ENCODE data around the gene SGF29. TPM values are rescaled to one million over a fixed set of nuclear protein-coding genes. Genes with fewer than 3 reads are reported as not detected.
A peak's percentile ranks its signal among the peaks of the same experiment; 100 is the strongest.

Gene SGF29
- total and polyA plus RNA-seq, 2 of the 8 experiments (the other 6 are each of a cell fraction or from before 2014, with no cell fraction given): 3.1 to 22.7 TPM

- CTCF ChIA-PET (ENCODE audit: partially characterized antibody): interaction anchor here (0.9 to 2.0 kb wide), 5 partner anchors 10 to 405 kb away, joined by 3 to 5 read pairs (median 3); no protein-coding TSS in a partner anchor
- H3K4me2 ChIP-seq (ENCODE audit: insufficient read depth in 1 of 2, low read depth in 2 of 2, low read length in 2 of 2): no peak overlapping the region
- WGBS, 2 experiments (ENCODE audit: extremely low coverage in 1 of 2, insufficient coverage in 1 of 2, insufficient read length in 1 of 2, insufficient replicate concordance in 2 of 2, low coverage in 1 of 2, low lambda C conversion rate in 2 of 2, missing lambda C conversion rate in 1 of 2): 76% methylated on average over 15 of the region's 15 CpGs; no CpG with 5 or more reads in 1 of the 2 experiments
Observed at GRCh38 chr16:28572696-28573510, 19.2 kb downstream of the SGF29 start.

More at GRCh38 chr16:28572696-28573510, 19.2 kb downstream of the SGF29 start:
- Histone ChIP-seq H2BK15ac (ENCODE audit: low read length) (0 out of 2 replicates have a peak overlapping the region, but pooled peaks have one; percentile 29), H2BK5ac (ENCODE audit: low read depth, low read length) (no peak overlapping the region), H3K9ac (replicated peaks in 1 of 4; ENCODE audit: extremely low read depth in 1 of 4, low read depth in 3 of 4, low read length in 3 of 4) (peak overlapping the region in 1 of 4 experiments; percentile 54; a peak in 1 of 7 replicates), H3K4ac (replicated peaks; ENCODE audit: insufficient read length, low read depth, low read length) (no peak overlapping the region), H3K36me3 (ENCODE audit: control insufficient read depth in 2 of 4, insufficient read depth in 4 of 4, low read length in 3 of 4) (no peaks in the 10 kb centered on the region), H3K4me3 (ENCODE audit: extremely low read depth in 1 of 4, insufficient read depth in 2 of 4, low read depth in 3 of 4, low read length in 4 of 4) (no peak overlapping the region), H3K4me1 (replicated peaks in 1 of 4; ENCODE audit: control insufficient read depth in 3 of 4, insufficient read depth in 4 of 4, low read length in 3 of 4) (peaks cover 7 to 15% (median 8%) of the 10 kb centered on the region in 4 experiments), H2BK120ac (replicated peaks; ENCODE audit: low read depth, low read length) (no peak overlapping the region), H3K14ac (ENCODE audit: insufficient read length) (no peak overlapping the region), H3K27me3 (replicated peaks in 1 of 4; ENCODE audit: control insufficient read depth in 3 of 4, extremely low read depth in 1 of 4, insufficient read depth in 3 of 4, low read length in 3 of 4) (no peaks in the 10 kb centered on the region; a peak in 1 of 7 replicates), H4K5ac (ENCODE audit: insufficient read length, low read depth, low read length) (no peak overlapping the region), H3K23me2 (ENCODE audit: low read depth, low read length) (no peaks in the 10 kb centered on the region), H4K8ac (ENCODE audit: extremely low read depth, insufficient read depth, low read length) (peak overlapping the region; percentile 81; the same call in 1 of the 2 replicates), H3K9me3 (ENCODE audit: insufficient read depth in 2 of 2, low read depth in 1 of 2, low read length in 1 of 2) (peaks cover 0 to under 1% of the 10 kb centered on the region in 2 experiments; a peak in 1 of 4 replicates), H4K20me1 (replicated peaks in 1 of 2; ENCODE audit: control insufficient read depth in 1 of 2, insufficient read depth in 2 of 2, low read length in 2 of 2) (peaks cover 0 to 2% of the 10 kb centered on the region in 2 experiments), H3K79me1 (ENCODE audit: low read depth, low read length) (0 out of 2 replicates have a peak, but pooled peaks cover 2% of the 10 kb centered on the region), H3K79me2 (ENCODE audit: control insufficient read depth in 1 of 2, insufficient read depth in 2 of 2, low read length in 2 of 2) (no peaks in the 10 kb centered on the region), H4K91ac (replicated peaks; ENCODE audit: insufficient read length, low read length) (no peak overlapping the region), H2BK12ac (ENCODE audit: low read depth, low read length) (0 out of 2 replicates have a peak overlapping the region, but pooled peaks have one; percentile 27), H3K27ac (ENCODE audit: low read depth, low read length) (no peak overlapping the region), H3K18ac (ENCODE audit: extremely low read depth, low read length) (0 out of 2 replicates have a peak overlapping the region, but pooled peaks have one; percentile 32), H2BK20ac (ENCODE audit: low read length) (no peak overlapping the region), H2AK5ac (ENCODE audit: low read depth, low read length) (no peak overlapping the region), H2AFZ (ENCODE audit: low read length) (no peak overlapping the region), H3K23ac (ENCODE audit: insufficient read length) (no peak overlapping the region), H3K56ac (replicated peaks; ENCODE audit: insufficient read length, low read depth, low read length) (no peak overlapping the region)
- POLR2A ChIA-PET (ENCODE audit: partially characterized antibody): interaction anchor here (1.0 to 1.1 kb wide), 3 partner anchors 14 to 18 kb away, joined by 3 to 5 read pairs (median 4); no protein-coding TSS in a partner anchor
- TF ChIP-seq ATF3 (IDR thresholded peaks at IDR 0.05; ENCODE audit: insufficient read depth, low read depth, low read length) (no peak), MAX (IDR thresholded peaks at IDR 0.05) (peak; percentile 58; the same call in 1 of the 2 replicates), SAP30 (IDR thresholded peaks at IDR 0.05; ENCODE audit: insufficient read depth, insufficient replicate concordance, low read length) (no peak), RBBP5 (IDR thresholded peaks at IDR 0.05; ENCODE audit: borderline replicate concordance, low read depth, low read length) (no peak), BCL11A (IDR thresholded peaks at IDR 0.05; ENCODE audit: low read depth in 2 of 2, low read length in 2 of 2) (no peak), EGR1 (IDR thresholded peaks at IDR 0.05; ENCODE audit: borderline replicate concordance, low read depth, low read length) (no peak), TEAD4 (IDR thresholded peaks at IDR 0.05; ENCODE audit: low read depth, low read length) (0 out of 2 replicates have a peak, but pooled peaks have one; percentile 43)
- FAIRE-seq: no peak
- no peak for DNase-seq (ENCODE audit: low read depth in 1 of 2, low spot score in 2 of 2)

Measured in H1 (cell line).